GM12878 (cell line): ENCODE results near the gene C1R. TPM values are rescaled to one million over a fixed set of nuclear protein-coding genes. Genes with fewer than 3 reads are reported as not detected.

Experiments
- ATAC-seq: fragments of 200-7000 bp; cut with Tn5 transposase; 3 replicates; pipeline ENCODE4 v1.9.1; 2020; ENCODE audit warnings: mild to moderate bottlenecking, moderate library complexity
- BruUV-seq: library from RNA; stranded (reverse); fragments of 400-500 nt; replicated peaks from 2 replicates; lab custom pipeline; 2021; lab: Mats Ljungman, UMichigan
- CTCF ChIA-PET: fragments of 300-600 bp; sonication (Branson Sonifier 250); formaldehyde crosslinking; extraction: SDS; loops from one replicate; lab custom pipeline; 2021; ENCODE audit warnings: inconsistent platforms; lab: Yijun Ruan, JAX
- POLR2A ChIA-PET: fragments of 350-600 bp; formaldehyde crosslinking; extraction: SDS; loops from one replicate; lab custom pipeline; 2021; ENCODE audit warnings: inconsistent platforms; lab: Charles Lee
- RAD21 ChIA-PET: fragments of 300-600 bp; sonication (Branson Sonifier 250); formaldehyde crosslinking; loops from one replicate; lab custom pipeline; 2023; ENCODE audit warnings: antibody characterized with exemption; ENCODE audit not compliant: unreplicated experiment; lab: Charles Lee
- SMC1A ChIA-PET: fragments of 300-600 bp; sonication (Branson Sonifier 250); formaldehyde crosslinking; loops from one replicate; lab custom pipeline; 2023; ENCODE audit not compliant: unreplicated experiment, uncharacterized antibody; lab: Charles Lee
- DNase-seq: peaks from one replicate; pipeline ENCODE4 v3.0.0-alpha.2; 2011; ENCODE audit warnings: low read depth, low spot score
- FAIRE-seq: peaks from 3 replicates; lab custom pipeline; 2011; peaks lifted over from hg19 to GRCh38; lab: Jason Lieb, UNC
- H2AFZ ChIP-seq: 2 replicates; pipeline ENCODE4 v1.6.0; 2011; ENCODE audit warnings: low read depth, low read length, control low read depth; ENCODE audit not compliant: control insufficient read depth
- H3K27ac ChIP-seq: 2 replicates; pipeline ENCODE4 v1.5.1; 2011; ENCODE audit warnings: control low read depth; ENCODE audit not compliant: control insufficient read depth, insufficient read depth
- H3K27me3 ChIP-seq, 2 experiments: replicated peaks in 1 of 2; 2 replicates each; pipeline versions ENCODE4 v1.6.0 to v1.6.1; 2011; ENCODE audit warnings: low read length in 1 of 2; ENCODE audit not compliant: control insufficient read depth in 2 of 2, insufficient read depth in 2 of 2
- H3K36me3 ChIP-seq, 2 experiments: 2 replicates each; pipeline ENCODE4 v1.5.1; 2011; ENCODE audit warnings: low read length in 1 of 2; ENCODE audit not compliant: control insufficient read depth in 2 of 2, insufficient read depth in 2 of 2
- H3K4me1 ChIP-seq: 2 replicates; pipeline ENCODE4 v1.6.1; 2011; ENCODE audit warnings: mild to moderate bottlenecking, low read length, moderate library complexity, mixed read lengths; ENCODE audit not compliant: control insufficient read depth, insufficient read depth
- H3K4me2 ChIP-seq: 2 replicates; pipeline ENCODE4 v1.6.0; 2011; ENCODE audit warnings: control low read depth; ENCODE audit not compliant: control insufficient read depth, insufficient read depth
- H3K4me3 ChIP-seq: fragments of 200-600 bp; sonication (generic); 2 replicates; pipeline ENCODE4 v1.5.1; 2016
- H3K79me2 ChIP-seq: 2 replicates; pipeline ENCODE4 v1.6.0; 2011; ENCODE audit warnings: low read length; ENCODE audit not compliant: control insufficient read depth, insufficient read depth
- H3K9ac ChIP-seq: 2 replicates; pipeline ENCODE4 v1.8.0; 2011; ENCODE audit warnings: low read length, control low read depth, mixed read lengths; ENCODE audit not compliant: control insufficient read depth, insufficient read depth
- H3K9me3 ChIP-seq: replicated peaks from 3 replicates; pipeline ENCODE4 v1.5.1; 2011; ENCODE audit warnings: mild to moderate bottlenecking, low read length; ENCODE audit not compliant: control insufficient read depth, insufficient read depth
- H4K20me1 ChIP-seq: 2 replicates; pipeline ENCODE4 v1.6.0; 2011; ENCODE audit not compliant: control insufficient read depth, insufficient read depth
- BCL3 ChIP-seq: IDR thresholded peaks from 2 replicates; pipeline ENCODE4 v1.6.1; 2011; ENCODE audit warnings: borderline replicate concordance, low read depth, mild to moderate bottlenecking, moderate library complexity, low read length; ENCODE audit not compliant: insufficient read depth, poor library complexity, severe bottlenecking
- BRCA1 ChIP-seq: IDR thresholded peaks from 2 replicates; pipeline ENCODE4 v1.6.1; 2011; ENCODE audit warnings: low read depth, low read length, improper control_type of control experiment
- CHD1 ChIP-seq: IDR thresholded peaks from 2 replicates; pipeline ENCODE4 v1.6.1; 2012; ENCODE audit warnings: low read depth, low read length, improper control_type of control experiment
- ETV6 ChIP-seq, 2 experiments: fragments of 450-650 bp in 1 of 2; IDR thresholded peaks in 1 of 2; conservative IDR thresholded peaks in 1 of 2; 2 replicates each; pipeline ENCODE4 v1.6.1; 2014; ENCODE audit warnings: antibody characterized with exemption in 1 of 2, borderline replicate concordance in 1 of 2, low read depth in 1 of 2, mild to moderate bottlenecking in 1 of 2, moderate library complexity in 1 of 2
- MEF2B ChIP-seq: fragments of 450-650 bp; IDR thresholded peaks from 2 replicates; pipeline ENCODE4 v1.6.1; 2018; ENCODE audit warnings: mild to moderate bottlenecking, moderate library complexity; ENCODE audit not compliant: partially characterized antibody, poor library complexity, severe bottlenecking
- MTA3 ChIP-seq: IDR thresholded peaks from 2 replicates; pipeline ENCODE4 v1.6.1; 2012; ENCODE audit warnings: low read length, inconsistent platforms, borderline replicate concordance
- MXI1 ChIP-seq: fragments of 150-350 bp; IDR thresholded peaks from 2 replicates; pipeline ENCODE4 v1.6.1; 2011; ENCODE audit warnings: low read depth, mild to moderate bottlenecking, inconsistent platforms, low read length, improper control_type of control experiment
- NBN ChIP-seq: fragments of 450-650 bp; IDR thresholded peaks from 2 replicates; pipeline ENCODE4 v1.6.1; 2016
- PBX3 ChIP-seq: IDR thresholded peaks from 2 replicates; pipeline ENCODE4 v1.6.1; 2011; ENCODE audit warnings: mild to moderate bottlenecking, low read depth, low read length, moderate library complexity; ENCODE audit not compliant: insufficient replicate concordance
- PML ChIP-seq: IDR thresholded peaks from 2 replicates; pipeline ENCODE4 v1.6.1; 2012; ENCODE audit warnings: low read length, inconsistent platforms
- SUZ12 ChIP-seq: fragments of 200-600 bp; sonication (generic); IDR thresholded peaks from one replicate; pipeline ENCODE4 v1.6.1; 2018; ENCODE audit warnings: antibody characterized with exemption, mild to moderate bottlenecking; ENCODE audit not compliant: unreplicated experiment
- ZBTB4 ChIP-seq: fragments of 450-650 bp; formaldehyde crosslinking; IDR thresholded peaks from 2 replicates; pipeline ENCODE4 v1.4.0; 2022; ENCODE audit warnings: mild to moderate bottlenecking, moderate library complexity
- ZNF217 ChIP-seq: fragments of 450-650 bp; IDR thresholded peaks from 2 replicates; pipeline ENCODE4 v1.6.1; 2017; ENCODE audit warnings: antibody characterized with exemption, mild to moderate bottlenecking
- WGBS: methylation state at CpG from one replicate; pipeline ENCODE4 v1.1.6; 2016; ENCODE audit warnings: low lambda C conversion rate; ENCODE audit not compliant: insufficient replicate concordance, insufficient coverage; ENCODE audit errors: missing lambda C conversion rate; 5-methylcytosine and 5-hydroxymethylcytosine counted together
- in situ Hi-C: fragments of 300-500 bp; cut with MboI; formaldehyde crosslinking; loops from 9 replicates; pipeline ENCODE4 v1.14.3; 2018; ENCODE audit warnings: mixed read lengths
- intact Hi-C: fragments of 100-400 bp; cut with micrococcal nuclease; formaldehyde crosslinking; loops from one replicate; pipeline ENCODE4 v1.14.2; 2022; ENCODE audit not compliant: unreplicated experiment
- polyA plus RNA-seq, 11 experiments: library from polyadenylated mRNA; depleted of rRNA in 4 of 11; unstranded in 6 of 11; stranded (reverse) in 5 of 11; fragments of >200 nt; fragmentation: Nextera tagmentation in 4 of 11; fragmentation: Illumina TruSeq in 1 of 11; extraction: Ambion mirVana in 4 of 11; extraction: Trizol in 1 of 11; gene quantifications; 1 replicate in 1 of 11; 2 replicates in 10 of 11; pipeline versions ENCODE4 v1.2.1 to v1.2.3, GENCODE V29; 2011 to 2016; ENCODE audit warnings: inconsistent platforms in 2 of 11, missing spikeins in 2 of 11, low read depth in 1 of 11
- total RNA-seq, 4 experiments: library from RNA; depleted of rRNA in 3 of 4; stranded (reverse); fragments of >200 nt in 3 of 4; fragmentation: Illumina TruSeq in 1 of 4; extraction: Trizol in 1 of 4; gene quantifications; 2 replicates each; pipeline versions ENCODE4 v1.2.1 to v1.2.3, GENCODE V29; 2013 to 2021

The C1R gene
- total and polyA plus RNA-seq, 10 of the 15 experiments (the other 5 are each of a cell fraction or from before 2014, with no cell fraction given): 0.31 to 1.9 (median 0.96) TPM; not detected in 1

- BruUV-seq: no TSS peak
- no peaks in the 10 kb centered on the region for H3K27me3 ChIP-seq
- H3K36me3 ChIP-seq: peaks cover 0 to 9% of the 10 kb centered on the region in 2 experiments; a peak in 1 of 4 replicates
- CTCF ChIA-PET: interaction anchor here (0.9 to 5.1 kb wide), 2 partner anchors 10 to 14 kb away, joined by 3 to 21 read pairs; no protein-coding TSS in a partner anchor
- intact Hi-C loops (no loop called here), in situ Hi-C loops (no loop called here)
- no peak for FAIRE-seq
- no peak for DNase-seq
- no peak overlapping the region for H3K4me3 ChIP-seq
- H3K79me2 ChIP-seq: no peaks in the 10 kb centered on the region
- no peak overlapping the region for H2AFZ ChIP-seq
- H3K4me1 ChIP-seq: no peaks in the 10 kb centered on the region
- no peak for ATAC-seq
- no peak overlapping the region for H3K9ac ChIP-seq
- no peaks in the 10 kb centered on the region for H4K20me1 ChIP-seq
- no peaks in the 10 kb centered on the region for H3K9me3 ChIP-seq
- no peak overlapping the region for H3K4me2 ChIP-seq
- POLR2A ChIA-PET: interaction anchor here (0.6 to 1.3 kb wide), 2 partner anchors 10 to 236 kb away, joined by 3 read pairs; no protein-coding TSS in a partner anchor
- no peak overlapping the region for H3K27ac ChIP-seq
- WGBS: 97% methylated on average over 7 of the region's 7 CpGs
- RAD21 ChIA-PET: no interaction called here
- SMC1A ChIA-PET: interaction anchor here (1.3 kb wide), 1 partner anchor 71 kb away, joined by 4 read pairs; no protein-coding TSS in a partner anchor
- TF ChIP-seq ZBTB4 (no peak), BCL3 (no peak), PML (no peak), PBX3 (no peak), CHD1 (no peak), BRCA1 (no peak), MEF2B (no peak), MTA3 (no peak), MXI1 (no peak), ZNF217 (no peak), SUZ12 (no peak), NBN (no peak), ETV6 (conservative IDR thresholded peaks at IDR 0.05 in 1 of 2, IDR thresholded peaks at IDR 0.05 in 1 of 2; ENCODE audit: borderline replicate concordance in 1 of 2, low read depth in 1 of 2) (no peak)
Measured at GRCh38 chr12:7122811-7123769, 30.8 kb upstream of the C1R start.
